Cardiac muscle cell (in vitro differentiated cells and primary cell): ENCODE results near the gene GPBP1L1. TPM values are rescaled to one million over a fixed set of nuclear protein-coding genes. Genes with fewer than 3 reads are reported as not detected.

Source experiments
- DNase-seq, 2 donors: peaks; one replicate each; pipeline versions ENCODE4 v3.0.0 to v3.0.0-alpha.2; 2010 to 2017; ENCODE audit warnings: low read depth in 1 of 2, low spot score in 1 of 2
- H3K27ac ChIP-seq: fragments of 200-600 bp; sonication (generic); 2 replicates; pipeline ENCODE4 v1.5.1; 2016
- H3K27me3 ChIP-seq: fragments of 200-600 bp; sonication (generic); 2 replicates; pipeline ENCODE4 v1.6.0; 2016; ENCODE audit warnings: control low read depth
- H3K36me3 ChIP-seq: fragments of 200-600 bp; sonication (generic); 2 replicates; pipeline ENCODE4 v1.5.1; 2016; ENCODE audit warnings: control low read depth
- H3K4me1 ChIP-seq: fragments of 200-600 bp; sonication (generic); 2 replicates; pipeline ENCODE4 v1.8.1; 2017; ENCODE audit warnings: low read depth, mild to moderate bottlenecking, mixed run types
- H3K4me3 ChIP-seq: fragments of 200-600 bp; sonication (generic); 2 replicates; pipeline ENCODE4 v1.5.1; 2016; ENCODE audit warnings: mild to moderate bottlenecking
- H3K9me3 ChIP-seq: fragments of 200-600 bp; sonication (generic); 2 replicates; pipeline ENCODE4 v1.5.1; 2017; ENCODE audit warnings: low read depth, mild to moderate bottlenecking, control low read depth
- polyA plus RNA-seq: library from polyadenylated mRNA; unstranded; fragments of >200 nt; fragmentation: Nextera tagmentation; extraction: Ambion mirVana; gene quantifications from 2 replicates; pipeline ENCODE4 v1.2.1, GENCODE V29; 2016
- total RNA-seq: library from RNA; depleted of rRNA; stranded (reverse); fragments of >200 nt; gene quantifications from 2 replicates; pipeline ENCODE4 v1.2.3, GENCODE V29; 2016
- TF ChIP-seq, protein P1 (sequence below): IDR thresholded peaks from 2 replicates; pipeline ENCODE4 v1.5.1; 2012; ENCODE audit warnings: low read depth, mild to moderate bottlenecking, low read length

Gene GPBP1L1
- total and polyA plus RNA-seq, 2 experiments from 2014 or later, result 79.5 to 96.3 TPM

DNA sequence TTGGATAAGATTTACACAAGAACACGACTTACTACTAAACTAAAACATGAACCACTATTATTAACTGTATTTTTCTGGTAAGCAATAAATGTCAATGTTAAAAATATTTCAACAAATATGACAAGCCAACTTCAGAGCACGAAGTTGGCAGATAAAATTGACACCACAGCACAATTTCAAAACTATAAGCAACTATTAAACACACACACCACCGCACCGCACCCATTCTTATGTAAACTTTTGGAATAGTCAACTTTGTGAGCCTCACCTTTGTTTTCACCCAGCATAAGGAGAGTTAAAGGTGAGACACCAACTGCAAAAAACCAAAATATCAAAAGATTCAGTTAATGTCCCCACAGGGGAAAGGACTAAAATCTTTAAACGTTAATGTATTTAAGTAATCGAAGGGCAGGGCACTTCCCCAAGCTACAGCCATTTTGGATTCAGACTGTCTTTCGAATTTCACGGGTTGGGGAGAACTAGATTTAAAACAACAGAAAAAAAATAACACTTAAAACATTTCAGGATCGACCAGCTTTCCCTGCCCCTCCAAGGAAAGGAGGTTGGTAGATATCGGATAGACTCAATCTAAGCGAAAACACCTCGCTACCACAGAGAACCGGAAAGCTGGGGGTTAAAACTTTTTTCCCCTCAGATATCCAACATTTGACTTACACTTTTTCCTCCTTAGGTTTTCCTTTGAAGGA is 872 bp downstream of the GPBP1L1 start:
- Histone ChIP-seq H3K9me3 (no peaks in the 10 kb centered on the region), H3K27me3 (no peaks in the 10 kb centered on the region), H3K36me3 (no peaks in the 10 kb centered on the region), H3K4me3 (peak overlapping the region; percentile 88), H3K4me1 (peaks cover 27% of the 10 kb centered on the region), H3K27ac (peak overlapping the region; percentile 97)
- peak in 1 of 2 donors; percentile 17 for DNase-seq
- TF ChIP-seq, protein P1, sequence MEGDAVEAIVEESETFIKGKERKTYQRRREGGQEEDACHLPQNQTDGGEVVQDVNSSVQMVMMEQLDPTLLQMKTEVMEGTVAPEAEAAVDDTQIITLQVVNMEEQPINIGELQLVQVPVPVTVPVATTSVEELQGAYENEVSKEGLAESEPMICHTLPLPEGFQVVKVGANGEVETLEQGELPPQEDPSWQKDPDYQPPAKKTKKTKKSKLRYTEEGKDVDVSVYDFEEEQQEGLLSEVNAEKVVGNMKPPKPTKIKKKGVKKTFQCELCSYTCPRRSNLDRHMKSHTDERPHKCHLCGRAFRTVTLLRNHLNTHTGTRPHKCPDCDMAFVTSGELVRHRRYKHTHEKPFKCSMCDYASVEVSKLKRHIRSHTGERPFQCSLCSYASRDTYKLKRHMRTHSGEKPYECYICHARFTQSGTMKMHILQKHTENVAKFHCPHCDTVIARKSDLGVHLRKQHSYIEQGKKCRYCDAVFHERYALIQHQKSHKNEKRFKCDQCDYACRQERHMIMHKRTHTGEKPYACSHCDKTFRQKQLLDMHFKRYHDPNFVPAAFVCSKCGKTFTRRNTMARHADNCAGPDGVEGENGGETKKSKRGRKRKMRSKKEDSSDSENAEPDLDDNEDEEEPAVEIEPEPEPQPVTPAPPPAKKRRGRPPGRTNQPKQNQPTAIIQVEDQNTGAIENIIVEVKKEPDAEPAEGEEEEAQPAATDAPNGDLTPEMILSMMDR, result no peak

DNA sequence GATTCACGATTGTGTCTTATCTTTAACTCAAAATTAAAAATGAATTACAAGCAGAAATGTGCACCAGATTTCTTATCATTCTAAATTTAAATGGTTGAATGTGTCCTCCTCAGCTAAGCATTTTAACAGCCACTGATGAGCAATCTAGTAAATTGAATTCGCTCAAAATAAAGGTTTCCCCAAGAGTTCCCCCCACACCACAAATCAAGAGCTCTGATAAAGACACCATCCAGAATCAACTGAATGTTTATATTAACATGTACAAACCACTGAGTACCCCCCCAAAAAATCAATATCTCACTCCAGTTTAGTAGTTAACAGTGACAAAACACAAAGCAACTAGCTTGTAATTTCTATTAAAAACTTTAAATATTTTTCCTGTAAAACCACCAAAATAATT is 1.9 kb downstream of the GPBP1L1 start:
- no peaks in the 10 kb centered on the region for H3K9me3 ChIP-seq
- H3K4me1 ChIP-seq, result peaks cover 32% of the 10 kb centered on the region
- TF ChIP-seq, protein P1, result no peak
- no peaks in the 10 kb centered on the region for H3K36me3 ChIP-seq
- no peak overlapping the region for H3K27ac ChIP-seq
- H3K27me3 ChIP-seq, result no peaks in the 10 kb centered on the region
- no peak for DNase-seq
- peak overlapping the region; percentile 88 for H3K4me3 ChIP-seq

DNA sequence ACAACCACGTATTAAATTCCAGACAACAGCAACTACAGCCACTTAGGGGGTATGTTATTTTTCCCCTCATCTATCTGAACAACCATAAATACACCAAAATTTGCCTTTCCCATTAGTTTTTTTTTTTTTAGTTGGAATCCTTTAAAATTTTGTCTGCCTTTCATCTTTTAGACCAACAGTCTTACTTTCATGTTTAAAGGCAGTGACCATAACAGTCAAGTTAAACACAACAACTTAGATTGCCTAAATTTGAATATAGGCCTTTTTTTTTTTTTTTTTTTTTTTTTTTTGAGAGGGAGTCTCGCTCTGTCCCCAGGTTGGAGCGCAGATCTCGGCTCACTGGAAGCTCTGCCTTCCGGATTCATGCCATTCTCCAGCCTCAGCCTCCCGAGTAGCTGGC is 3.4 kb downstream of the GPBP1L1 start:
- peaks cover 47% of the 10 kb centered on the region for H3K4me1 ChIP-seq
- DNase-seq, result no peak
- H3K36me3 ChIP-seq, result no peaks in the 10 kb centered on the region
- no peaks in the 10 kb centered on the region for H3K9me3 ChIP-seq
- H3K4me3 ChIP-seq, result no peak overlapping the region
- TF ChIP-seq, protein P1, result no peak
- H3K27me3 ChIP-seq, result no peaks in the 10 kb centered on the region
- H3K27ac ChIP-seq, result no peak overlapping the region

DNA sequence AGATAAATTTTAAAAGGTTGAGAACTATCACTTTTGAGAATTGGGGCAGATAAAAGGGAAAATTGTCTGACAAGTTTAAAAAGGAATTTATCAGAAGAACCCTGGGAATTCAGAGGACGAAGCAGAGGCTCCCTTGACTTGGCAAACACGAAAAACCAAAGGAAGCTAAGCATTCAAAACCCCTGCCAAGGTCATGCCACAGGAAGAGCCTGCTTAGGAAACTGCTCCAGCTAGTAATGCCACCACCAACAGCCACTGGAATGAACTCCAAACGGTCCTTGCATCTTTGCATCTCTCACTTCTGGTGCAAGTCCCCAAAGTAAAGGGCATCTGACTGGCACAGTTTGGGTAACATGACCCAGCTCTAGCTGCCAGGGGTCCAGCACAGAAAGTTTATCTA is 7.2 kb downstream of the GPBP1L1 start:
- Histone ChIP-seq H3K27ac (peak overlapping the region; percentile 26), H3K9me3 (no peaks in the 10 kb centered on the region), H3K36me3 (no peaks in the 10 kb centered on the region), H3K4me1 (peaks cover 45% of the 10 kb centered on the region), H3K27me3 (no peaks in the 10 kb centered on the region), H3K4me3 (no peak overlapping the region)
- DNase-seq, result peak in 1 of 2 donors; percentile 55
- TF ChIP-seq, protein P1, result no peak

DNA sequence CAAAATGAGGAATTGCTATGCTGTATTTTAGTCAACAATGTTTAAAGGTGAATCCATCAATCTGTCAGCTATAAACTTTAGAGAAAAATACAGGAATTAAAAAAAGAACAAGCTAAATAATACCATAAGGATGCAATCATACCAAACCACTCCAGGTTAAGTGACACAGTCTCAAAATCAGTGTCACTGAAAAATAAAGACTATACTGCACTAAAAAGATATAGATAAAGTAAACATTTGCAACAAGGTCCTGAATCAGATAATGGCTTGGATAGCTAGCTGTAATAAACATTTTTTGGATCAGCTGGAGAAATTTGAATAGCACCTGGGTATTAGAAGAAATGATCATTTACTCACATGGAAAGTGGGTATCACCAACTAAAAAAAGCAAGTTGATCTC is 7.8 kb downstream of the GPBP1L1 start:
- Histone ChIP-seq H3K4me1 (peaks cover 45% of the 10 kb centered on the region), H3K27ac (peak overlapping the region; percentile 26), H3K4me3 (no peak overlapping the region), H3K27me3 (no peaks in the 10 kb centered on the region), H3K9me3 (no peaks in the 10 kb centered on the region), H3K36me3 (no peaks in the 10 kb centered on the region)
- no peak for DNase-seq
- TF ChIP-seq, protein P1, result no peak
